Neuronal stem cell (in vitro differentiated cells): ENCODE measurements around the gene RNASE12.
"Not testable (repeated sequence)": the region's sequence is repeated elsewhere in the genome, so short reads cannot be mapped to it uniquely, and the experiment has no call there.

Experiments
- DNase-seq: peaks from one replicate; pipeline ENCODE4 v3.0.0-alpha.2; 2013; ENCODE audit warnings: low spot score
- H2AFZ ChIP-seq: one replicate; pipeline ENCODE4 v1.6.1; 2013; ENCODE audit warnings: mild to moderate bottlenecking, low read length, inconsistent platforms
- H2AK5ac ChIP-seq: 2 replicates; pipeline ENCODE4 v1.6.1; 2013; ENCODE audit warnings: low read depth, mild to moderate bottlenecking, inconsistent platforms, low read length, moderate library complexity, mixed read lengths
- H2BK120ac ChIP-seq: 2 replicates; pipeline ENCODE4 v1.6.1; 2013; ENCODE audit warnings: low read depth, mild to moderate bottlenecking, inconsistent platforms, low read length, moderate library complexity, mixed read lengths
- H2BK12ac ChIP-seq: one replicate; pipeline ENCODE4 v1.6.1; 2013; ENCODE audit warnings: low read length, inconsistent platforms
- H2BK15ac ChIP-seq: 2 replicates; pipeline ENCODE4 v1.6.1; 2013; ENCODE audit warnings: mild to moderate bottlenecking, low read length, inconsistent platforms, mixed read lengths
- H2BK5ac ChIP-seq: one replicate; pipeline ENCODE4 v1.6.1; 2013; ENCODE audit warnings: inconsistent platforms, mild to moderate bottlenecking, low read length, moderate library complexity
- H3K14ac ChIP-seq: one replicate; pipeline ENCODE4 v1.6.1; 2013; ENCODE audit warnings: low read length, inconsistent platforms
- H3K18ac ChIP-seq: 2 replicates; pipeline ENCODE4 v1.6.1; 2013; ENCODE audit warnings: low read length, inconsistent platforms
- H3K23ac ChIP-seq: 2 replicates; pipeline ENCODE4 v1.6.1; 2013; ENCODE audit warnings: low read depth, mild to moderate bottlenecking, mixed read lengths, low read length, inconsistent platforms; ENCODE audit not compliant: poor library complexity
- H3K27ac ChIP-seq: replicated peaks from 3 replicates; pipeline ENCODE4 v1.5.1; 2013; ENCODE audit warnings: low read length, inconsistent platforms
- H3K27me3 ChIP-seq, 3 experiments: 2 replicates each; pipeline ENCODE4 v1.6.1; 2013; ENCODE audit warnings: low read length in 3 of 3, mild to moderate bottlenecking in 2 of 3, inconsistent platforms in 1 of 3, low read depth in 1 of 3, mixed read lengths in 1 of 3, moderate library complexity in 1 of 3; ENCODE audit not compliant: control insufficient read depth in 3 of 3, insufficient read depth in 3 of 3
- H3K36me3 ChIP-seq, 2 donors: replicated peaks in 1 of 2; 2 replicates each; pipeline ENCODE4 v1.6.1; 2013; ENCODE audit warnings: low read length in 2 of 2; ENCODE audit not compliant: control insufficient read depth in 2 of 2, insufficient read depth in 2 of 2
- H3K4ac ChIP-seq: 2 replicates; pipeline ENCODE4 v1.6.1; 2013; ENCODE audit warnings: inconsistent platforms, mild to moderate bottlenecking, low read length, moderate library complexity
- H3K4me1 ChIP-seq, 2 donors: 1 replicate in 1 of 2; 2 replicates in 1 of 2; pipeline ENCODE4 v1.6.1; 2013; ENCODE audit warnings: low read length in 2 of 2, low read depth in 1 of 2; ENCODE audit not compliant: control insufficient read depth in 2 of 2, insufficient read depth in 1 of 2
- H3K4me2 ChIP-seq: one replicate; pipeline ENCODE4 v1.6.1; 2013; ENCODE audit warnings: mild to moderate bottlenecking, low read length, inconsistent platforms; ENCODE audit not compliant: insufficient read depth, poor library complexity, severe bottlenecking
- H3K4me3 ChIP-seq, 2 donors: 2 replicates each; pipeline ENCODE4 v1.5.1; 2013; ENCODE audit warnings: low read length in 2 of 2, mild to moderate bottlenecking in 2 of 2, inconsistent platforms in 1 of 2, moderate library complexity in 1 of 2
- H3K79me1 ChIP-seq: one replicate; pipeline ENCODE4 v1.6.1; 2013; ENCODE audit warnings: low read depth, mild to moderate bottlenecking, inconsistent platforms, low read length, moderate library complexity
- H3K9ac ChIP-seq: one replicate; pipeline ENCODE4 v1.6.1; 2013; ENCODE audit warnings: mild to moderate bottlenecking, low read depth, low read length, inconsistent platforms; ENCODE audit not compliant: poor library complexity
- H3K9me3 ChIP-seq, 2 donors: replicated peaks in 1 of 2; 2 replicates each; pipeline versions ENCODE3 to v1.6.1; 2013; ENCODE audit warnings: low read length in 2 of 2, mild to moderate bottlenecking in 2 of 2, inconsistent platforms in 1 of 2, low read depth in 1 of 2, mixed read lengths in 1 of 2, moderate library complexity in 1 of 2; ENCODE audit not compliant: control insufficient read depth in 2 of 2, insufficient read depth in 1 of 2
- H4K8ac ChIP-seq: one replicate; pipeline ENCODE4 v1.6.1; 2013; ENCODE audit warnings: low read depth, mild to moderate bottlenecking, inconsistent platforms, low read length, moderate library complexity
- H4K91ac ChIP-seq: one replicate; pipeline ENCODE4 v1.6.1; 2013; ENCODE audit warnings: low read length, low read depth, mild to moderate bottlenecking, inconsistent platforms; ENCODE audit not compliant: poor library complexity
- whole genome bisulfite sequencing, 2 donors: extraction: QIAGEN DNeasy Blood & Tissue Kit; methylation state at CpG; one replicate each; pipeline ENCODE4 v1.1.7; 2013; ENCODE audit warnings: missing lambda C conversion rate in 2 of 2, mixed read lengths in 1 of 2; ENCODE audit not compliant: insufficient read length in 2 of 2, insufficient replicate concordance in 1 of 2; ENCODE audit errors: extremely low coverage in 2 of 2; 5-methylcytosine and 5-hydroxymethylcytosine counted together

The RNASE12 gene

DNA sequence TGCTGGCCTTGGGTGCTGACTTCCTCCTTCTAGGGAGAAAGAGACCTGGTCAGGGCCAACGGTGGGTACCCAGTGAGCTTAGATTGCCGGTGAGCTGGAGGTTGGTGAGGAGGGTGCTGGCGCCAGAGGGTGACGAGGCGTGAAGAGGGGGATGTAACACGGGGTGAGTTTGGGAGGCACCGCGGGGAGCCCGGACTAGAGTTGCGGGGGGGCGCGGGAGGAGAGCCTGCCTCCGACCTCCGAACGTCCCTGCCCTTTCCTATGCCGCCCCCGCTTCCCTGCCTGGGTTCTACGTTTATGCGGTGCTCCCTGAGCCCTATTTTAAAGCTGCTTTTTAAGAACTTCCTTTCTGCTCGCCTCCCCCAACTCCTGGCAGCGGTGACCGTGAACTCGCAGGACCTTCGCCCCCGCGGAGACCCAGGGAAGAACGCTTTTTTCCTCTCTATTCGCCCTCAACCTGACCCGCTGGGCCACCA is 31.7 kb upstream of the RNASE12 start:
- Histone ChIP-seq H3K14ac (no peak overlapping the region), H4K91ac (no peak overlapping the region), H2BK120ac (no peak overlapping the region), H3K79me1 (no peaks in the 10 kb centered on the region), H3K36me3 (no peaks in the 10 kb centered on the region), H2BK5ac (no peak overlapping the region), H3K27ac (no peak overlapping the region), H2BK12ac (no peak overlapping the region), H3K18ac (peak overlapping the region; percentile 49), H3K4me2 (no peak overlapping the region), H4K8ac (no peak overlapping the region), H3K4me3 (peak overlapping the region in 1 of 2 donors; percentile 27), H2AFZ (peak overlapping the region; percentile 65), H2AK5ac (no peak overlapping the region), H3K23ac (no peak overlapping the region), H3K27me3 (peaks cover 7 to 68% (median 27%) of the 10 kb centered on the region in 3 experiments), H3K9ac (no peak overlapping the region), H3K4ac (no peak overlapping the region), H2BK15ac (no peak overlapping the region), H3K9me3 (peaks cover 0 to 4% of the 10 kb centered on the region in 2 donors), H3K4me1 (peaks cover 8 to 11% of the 10 kb centered on the region in 2 donors)
- no CpG with 5 or more reads among the region's 29 CpGs for WGBS, 2 donors
- DNase-seq = no peak

DNA sequence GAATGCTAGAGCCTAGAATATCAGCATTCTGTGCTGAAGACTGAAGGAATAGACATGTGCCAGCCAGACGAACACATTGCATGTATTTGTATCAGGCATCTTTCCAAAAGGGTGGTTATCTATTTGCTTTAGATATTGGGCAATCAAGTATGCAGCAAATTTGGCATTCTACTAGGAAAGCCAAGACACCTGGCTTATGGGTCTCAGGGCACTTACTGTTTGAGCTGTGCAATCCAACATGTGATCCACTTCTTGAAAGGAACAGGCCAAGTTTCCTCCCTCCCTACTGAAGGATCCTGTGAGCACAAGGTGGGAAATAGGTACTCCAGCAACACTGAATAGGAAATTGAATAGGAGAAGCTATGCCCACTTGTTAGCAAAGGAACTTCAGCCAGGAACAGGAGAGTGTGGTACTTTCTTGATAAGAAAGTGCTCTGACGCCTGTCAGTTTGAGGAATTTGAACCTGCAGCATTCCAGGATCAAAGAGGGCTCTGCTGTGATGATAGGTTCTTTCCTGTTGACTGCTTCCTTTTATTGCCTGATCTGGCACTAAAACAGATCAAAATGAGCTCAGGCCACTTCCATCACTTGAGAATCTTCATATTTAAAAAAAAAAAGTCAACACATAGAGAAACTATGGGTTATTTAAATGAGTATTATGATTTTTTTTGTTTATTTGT is 29.8 kb upstream of the RNASE12 start:
- Histone ChIP-seq H3K27me3 (peaks cover 2 to 49% (median 10%) of the 10 kb centered on the region in 3 experiments), H2BK15ac (no peak overlapping the region), H3K4me3 (no peak overlapping the region), H3K14ac (no peak overlapping the region), H2BK5ac (no peak overlapping the region), H3K23ac (no peak overlapping the region), H2AK5ac (no peak overlapping the region), H2BK12ac (no peak overlapping the region), H3K9me3 (peaks cover 0 to 4% of the 10 kb centered on the region in 2 donors), H3K4ac (no peak overlapping the region), H3K4me2 (no peak overlapping the region), H3K79me1 (no peaks in the 10 kb centered on the region), H3K9ac (no peak overlapping the region), H3K36me3 (no peaks in the 10 kb centered on the region), H4K91ac (no peak overlapping the region), H4K8ac (no peak overlapping the region), H3K18ac (no peak overlapping the region), H2AFZ (no peak overlapping the region), H2BK120ac (no peak overlapping the region), H3K4me1 (peaks cover 6 to 8% of the 10 kb centered on the region in 2 donors), H3K27ac (no peak overlapping the region)
- no CpG with 5 or more reads among the region's 2 CpGs for WGBS, 2 donors
- DNase-seq = no peak

GRCh38 chr14:20619688-20620087 is 28.5 kb upstream of the RNASE12 start:
- H2BK120ac ChIP-seq, DNase-seq, H2BK5ac ChIP-seq, H3K4ac ChIP-seq, H3K18ac ChIP-seq, H4K91ac ChIP-seq, H2BK12ac ChIP-seq, H3K36me3 ChIP-seq, H3K79me1 ChIP-seq, H3K4me3 ChIP-seq, H3K4me1 ChIP-seq, H3K27ac ChIP-seq, H2AK5ac ChIP-seq, H3K14ac ChIP-seq, H2BK15ac ChIP-seq, H3K9me3 ChIP-seq, H3K23ac ChIP-seq, H2AFZ ChIP-seq, H4K8ac ChIP-seq, H3K9ac ChIP-seq, H3K4me2 ChIP-seq: not testable (repeated sequence)
- H3K27me3 ChIP-seq = peaks cover 0 to 40% (median 6%) of the 10 kb centered on the region in 3 experiments
- WGBS, 2 donors = no CpG with 5 or more reads among the region's 6 CpGs

DNA sequence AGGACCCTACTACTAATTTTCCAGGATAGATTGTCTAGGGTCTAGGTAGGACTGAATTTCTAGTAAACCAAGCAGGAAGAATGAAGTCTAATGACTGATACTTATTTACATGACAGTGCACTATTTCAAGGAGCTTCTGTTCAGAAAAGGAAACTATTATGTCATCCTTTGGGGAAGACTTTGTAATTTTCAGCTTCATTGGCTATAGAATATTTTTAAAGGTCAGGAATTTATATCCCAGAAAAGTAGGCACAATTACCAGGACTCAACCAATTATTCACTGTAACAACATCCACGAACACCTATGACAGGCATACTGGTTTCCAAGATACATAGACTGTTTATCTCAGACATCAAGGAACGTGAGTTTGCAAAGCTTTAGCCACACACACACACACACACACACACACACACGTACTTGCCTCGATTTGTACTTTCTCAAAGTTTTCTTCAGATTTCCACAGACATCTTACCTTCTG is 27.1 kb upstream of the RNASE12 start:
- peaks cover 0 to 4% of the 10 kb centered on the region in 2 donors for H3K9me3 ChIP-seq
- no peak overlapping the region for H2AFZ ChIP-seq
- no peak overlapping the region for H3K14ac ChIP-seq
- H3K79me1 ChIP-seq = no peaks in the 10 kb centered on the region
- WGBS, 2 donors = no CpG with 5 or more reads among the region's 4 CpGs
- H2BK5ac ChIP-seq = no peak overlapping the region
- no peak overlapping the region for H4K91ac ChIP-seq
- H2BK120ac ChIP-seq = no peak overlapping the region
- no peak overlapping the region for H3K18ac ChIP-seq
- H4K8ac ChIP-seq = no peak overlapping the region
- H3K4me2 ChIP-seq = no peak overlapping the region
- no peak overlapping the region for H3K9ac ChIP-seq
- no peak overlapping the region for H3K27ac ChIP-seq
- no peak overlapping the region for H3K4me3 ChIP-seq
- peaks cover 0 to 26% (median 3%) of the 10 kb centered on the region in 3 experiments for H3K27me3 ChIP-seq
- H2AK5ac ChIP-seq = no peak overlapping the region
- no peaks in the 10 kb centered on the region for H3K36me3 ChIP-seq
- H3K23ac ChIP-seq = no peak overlapping the region
- H2BK15ac ChIP-seq = no peak overlapping the region
- H3K4me1 ChIP-seq = peaks cover 5 to 6% of the 10 kb centered on the region in 2 donors
- H2BK12ac ChIP-seq = no peak overlapping the region
- no peak for DNase-seq
- no peak overlapping the region for H3K4ac ChIP-seq
